ENCODE measurements around the gene KCNJ13. TPM values are rescaled to one million over a fixed set of nuclear protein-coding genes. Genes with fewer than 3 reads are reported as not detected.

The KCNJ13 gene
- total and polyA plus RNA-seq, 3 donors from 2014 or later = 0.25 to 2.8 (median 1.3) TPM

GRCh38 chr2:232773815-232774214, 2.5 kb downstream of the KCNJ13 start:
- DNase-seq = no peak
- H3K27me3 ChIP-seq = no peaks in the 10 kb centered on the region
- intact Hi-C loops (cut with DNase I; ENCODE audit: low total_unique reads) = no loop called here
- peaks cover 8% of the 10 kb centered on the region for H3K4me1 ChIP-seq
- H3K9me3 ChIP-seq = no peaks in the 10 kb centered on the region
- 92% methylated on average over 9 of the region's 9 CpGs for WGBS, 2 donors
- H3K36me3 ChIP-seq (ENCODE audit: low read depth, missing control alignments) = no peaks in the 10 kb centered on the region
- TF ChIP-seq POLR2A (IDR thresholded peaks at IDR 0.05) (no peak), CTCF (IDR thresholded peaks at IDR 0.05) (no peak)
- no peak overlapping the region for H3K27ac ChIP-seq
- H3K4me3 ChIP-seq = no peak overlapping the region

- H3K4me1 ChIP-seq = peaks cover 7% of the 10 kb centered on the region
- no peak overlapping the region for H3K4me3 ChIP-seq
- no peaks in the 10 kb centered on the region for H3K27me3 ChIP-seq
- 71 to 88% methylated on average over 2 of the region's 2 CpGs for WGBS, 2 donors
- intact Hi-C loops (cut with DNase I; ENCODE audit: low total_unique reads) = no loop called here
- TF ChIP-seq POLR2A (IDR thresholded peaks at IDR 0.05) (no peak), CTCF (IDR thresholded peaks at IDR 0.05) (no peak)
- no peaks in the 10 kb centered on the region for H3K9me3 ChIP-seq
- no peaks in the 10 kb centered on the region for H3K36me3 ChIP-seq (ENCODE audit: low read depth, missing control alignments)
- H3K27ac ChIP-seq = no peak overlapping the region
- DNase-seq = no peak
These were observed 3.8 kb downstream of the KCNJ13 start for GRCh38 chr2:232772531-232772930.

- 95 to 100% methylated on average over 1 of the region's 1 CpG for WGBS, 2 donors
- no peak for DNase-seq
- H3K4me3 ChIP-seq = no peak overlapping the region
- no peaks in the 10 kb centered on the region for H3K36me3 ChIP-seq (ENCODE audit: low read depth, missing control alignments)
- no peaks in the 10 kb centered on the region for H3K27me3 ChIP-seq
- H3K9me3 ChIP-seq = no peaks in the 10 kb centered on the region
- intact Hi-C loops (cut with DNase I; ENCODE audit: low total_unique reads) = no loop called here
- H3K4me1 ChIP-seq = peaks cover 7% of the 10 kb centered on the region
- TF ChIP-seq POLR2A (IDR thresholded peaks at IDR 0.05) = no peak
- no peak for TF ChIP-seq CTCF (IDR thresholded peaks at IDR 0.05)
- no peak overlapping the region for H3K27ac ChIP-seq
These were observed 4.5 kb downstream of the KCNJ13 start for GRCh38 chr2:232771870-232772269.

GRCh38 chr2:232770207-232770606, 6.2 kb downstream of the KCNJ13 start:
- Histone ChIP-seq H3K4me3 (no peak overlapping the region), H3K36me3 (ENCODE audit: low read depth, missing control alignments) (no peaks in the 10 kb centered on the region), H3K4me1 (peaks cover 7% of the 10 kb centered on the region), H3K9me3 (no peaks in the 10 kb centered on the region), H3K27me3 (no peaks in the 10 kb centered on the region), H3K27ac (no peak overlapping the region)
- intact Hi-C loops (cut with DNase I; ENCODE audit: low total_unique reads) = no loop called here
- TF ChIP-seq CTCF (IDR thresholded peaks at IDR 0.05) (no peak), POLR2A (IDR thresholded peaks at IDR 0.05) (no peak)
- DNase-seq = no peak

- Histone ChIP-seq H3K4me1 (peaks cover 4% of the 10 kb centered on the region), H3K27ac (no peak overlapping the region), H3K4me3 (no peak overlapping the region), H3K36me3 (ENCODE audit: low read depth, missing control alignments) (no peaks in the 10 kb centered on the region), H3K9me3 (no peaks in the 10 kb centered on the region), H3K27me3 (no peaks in the 10 kb centered on the region)
- WGBS, 2 donors = 85 to 90% methylated on average over 1 of the region's 1 CpG
- intact Hi-C loops (cut with DNase I; ENCODE audit: low total_unique reads) = no loop called here
- TF ChIP-seq POLR2A (IDR thresholded peaks at IDR 0.05) (no peak), CTCF (IDR thresholded peaks at IDR 0.05) (no peak)
- DNase-seq = no peak
These were observed 8.5 kb downstream of the KCNJ13 start for GRCh38 chr2:232767866-232768265.
